CD4-positive, alpha-beta memory T cell (primary cell): ENCODE data around the gene TIMM10B. TPM values are rescaled to one million over a fixed set of nuclear protein-coding genes. Genes with fewer than 3 reads are reported as not detected.

ENCODE experiments used
- CTCF ChIA-PET: fragments of 350-600 bp; sonication (Branson Sonifier 250); formaldehyde crosslinking; loops from one replicate; lab custom pipeline; 2021; ENCODE audit warnings: inconsistent platforms; ENCODE audit not compliant: partially characterized antibody; lab: Charles Lee
- POLR2A ChIA-PET: fragments of 350-600 bp; sonication (Branson Sonifier 250); formaldehyde crosslinking; loops from one replicate; lab custom pipeline; 2021; ENCODE audit not compliant: partially characterized antibody; lab: Charles Lee
- DNase-seq, 5 donors: peaks; one replicate each; pipeline versions ENCODE4 v3.0.0 to v3.0.0-alpha.2; 2020 to 2022; ENCODE audit warnings: mixed read lengths in 1 of 5
- H3K27ac ChIP-seq: one replicate; pipeline ENCODE4 v1.7.0; 2013; ENCODE audit warnings: low read depth, low read length
- H3K27me3 ChIP-seq: 2 replicates; pipeline ENCODE4 v1.7.0; 2013; ENCODE audit warnings: mild to moderate bottlenecking, low read length, moderate library complexity; ENCODE audit not compliant: insufficient read depth
- H3K36me3 ChIP-seq: 2 replicates; pipeline ENCODE4 v1.7.0; 2013; ENCODE audit warnings: mild to moderate bottlenecking, low read length, moderate library complexity; ENCODE audit not compliant: insufficient read depth
- H3K4me1 ChIP-seq: 2 replicates; pipeline ENCODE4 v1.7.0; 2013; ENCODE audit warnings: mild to moderate bottlenecking, low read length, moderate library complexity; ENCODE audit not compliant: insufficient read depth
- H3K4me3 ChIP-seq, 2 donors: one replicate each; pipeline ENCODE4 v1.7.0; 2013; ENCODE audit warnings: low read length in 2 of 2, mild to moderate bottlenecking in 1 of 2
- H3K9me3 ChIP-seq, 2 donors: one replicate each; pipeline ENCODE4 v1.7.0; 2013; ENCODE audit warnings: low read length in 2 of 2, control low read depth in 1 of 2; ENCODE audit not compliant: control insufficient read depth in 1 of 2
- H3K27ac Mint-ChIP-seq, 7 donors: one replicate each; pipeline ENCODE4 v1.8.0; 2020 to 2021; ENCODE audit warnings: mixed read lengths in 7 of 7, mild to moderate bottlenecking in 6 of 7, inconsistent platforms in 3 of 7, moderate library complexity in 3 of 7
- H3K27me3 Mint-ChIP-seq, 2 donors: one replicate each; pipeline ENCODE4 v1.8.0; 2020 to 2021; ENCODE audit warnings: mixed read lengths in 2 of 2
- H3K36me3 Mint-ChIP-seq, 2 donors: one replicate each; pipeline ENCODE4 v1.8.0; 2020 to 2021; ENCODE audit warnings: mixed read lengths in 2 of 2, inconsistent platforms in 1 of 2, mild to moderate bottlenecking in 1 of 2
- H3K4me1 Mint-ChIP-seq, 4 donors: one replicate each; pipeline ENCODE4 v1.8.0; 2020 to 2021; ENCODE audit warnings: mixed read lengths in 4 of 4, mild to moderate bottlenecking in 1 of 4
- H3K4me3 Mint-ChIP-seq, 8 donors: one replicate each; pipeline ENCODE4 v1.8.0; 2020 to 2021; ENCODE audit warnings: mixed read lengths in 8 of 8, mild to moderate bottlenecking in 7 of 8, moderate library complexity in 6 of 8, inconsistent platforms in 3 of 8
- H3K9me3 Mint-ChIP-seq, 8 donors: one replicate each; pipeline ENCODE4 v1.8.0; 2020 to 2021; ENCODE audit warnings: mixed read lengths in 8 of 8, mild to moderate bottlenecking in 5 of 8, inconsistent platforms in 3 of 8, moderate library complexity in 1 of 8
- intact Hi-C: fragments of 100-400 bp; cut with micrococcal nuclease; formaldehyde crosslinking; loops from one replicate; pipeline ENCODE4 v1.15.1; 2023
- polyA plus RNA-seq, 2 donors: library from polyadenylated mRNA; unstranded; fragments of 300-500 nt; fragmentation: Illumina TruSeq; gene quantifications; one replicate each; pipeline ENCODE4 v1.2.3, GENCODE V29; 2021
- total RNA-seq, 2 experiments: library from RNA; stranded (reverse); gene quantifications; one replicate each; pipeline ENCODE4 v1.2.3, GENCODE V29; 2021

The TIMM10B gene
- total and polyA plus RNA-seq, 4 experiments from 2014 or later, result 29.9 to 60.3 (median 43.5) TPM

DNA sequence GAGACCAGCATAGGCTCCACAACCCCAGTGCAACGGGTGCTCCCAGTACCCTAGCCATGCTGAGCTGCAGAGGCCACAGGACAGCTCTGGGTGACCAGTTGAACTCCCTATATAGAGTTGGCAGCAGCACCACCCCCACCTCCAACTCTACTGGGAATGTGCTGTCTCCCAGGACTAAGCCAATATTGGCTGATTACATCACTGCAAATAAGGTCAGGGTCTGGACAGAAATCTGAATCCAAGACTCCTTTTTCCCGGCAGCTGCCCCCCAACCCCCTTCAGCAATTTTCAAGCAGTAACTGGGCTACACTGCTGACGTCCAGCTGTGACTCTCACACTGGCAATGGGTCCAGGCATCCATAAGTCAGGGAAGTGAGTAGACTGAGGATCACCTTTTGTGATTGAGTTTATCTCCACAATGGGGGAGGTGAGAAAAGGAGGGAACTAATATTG lies 40.4 kb upstream of the TIMM10B start, which contains the start of gene HPX:
TSS of gene HPX (minus strand) at position 82 of the 453 bp plus-strand sequence. CDS start at position 58, 24 bp downstream.
- CTCF ChIA-PET, result interaction anchor here (0.8 to 17.0 kb wide), 12 partner anchors 11 to 264 kb away, joined by 3 to 1014 read pairs (median 4); partner anchors contain the start of genes APBB1 and SMPD1
- no peaks in the 10 kb centered on the region for H3K9me3 Mint-ChIP-seq
- Histone ChIP-seq H3K27ac (no peak within 1 kb of the TSS), H3K4me3 (no peak within 1 kb of the TSS), H3K4me1 (peaks cover 34% of the 10 kb centered on the region), H3K27me3 (no peaks in the 10 kb centered on the region), H3K9me3 (no peaks in the 10 kb centered on the region), H3K36me3 (no peaks in the 10 kb centered on the region)
- no peak for DNase-seq
- no peaks in the 10 kb centered on the region for H3K36me3 Mint-ChIP-seq
- no peak within 1 kb of the TSS for H3K27ac Mint-ChIP-seq
- intact Hi-C loops, result loop anchor here (10.0 kb wide), 1 partner anchor 186 kb away; the partner anchor contains the start of gene CCKBR
- no peaks in the 10 kb centered on the region for H3K4me1 Mint-ChIP-seq
- H3K4me3 Mint-ChIP-seq, result no peak within 1 kb of the TSS
- H3K27me3 Mint-ChIP-seq, result no peaks in the 10 kb centered on the region
- POLR2A ChIA-PET, result interaction anchor here (1.5 kb wide), 1 partner anchor 62 kb away, joined by 5 read pairs; no protein-coding TSS in a partner anchor

- no peaks in the 10 kb centered on the region for H3K4me1 Mint-ChIP-seq
- Histone ChIP-seq H3K27ac (no peak overlapping the region), H3K4me3 (no peak overlapping the region), H3K9me3 (no peaks in the 10 kb centered on the region), H3K36me3 (no peaks in the 10 kb centered on the region), H3K27me3 (no peaks in the 10 kb centered on the region), H3K4me1 (peaks cover 28% of the 10 kb centered on the region)
- no peaks in the 10 kb centered on the region for H3K27me3 Mint-ChIP-seq
- no peaks in the 10 kb centered on the region for H3K36me3 Mint-ChIP-seq
- no peak overlapping the region for H3K27ac Mint-ChIP-seq
- intact Hi-C loops, result loop anchor here (10.0 kb wide), 1 partner anchor 188 kb away; the partner anchor contains the start of gene CCKBR
- ChIA-PET POLR2A (interaction anchor here (2.5 to 3.2 kb wide), 2 partner anchors 40 to 63 kb away, joined by 8 to 50 read pairs; no protein-coding TSS in a partner anchor), CTCF (interaction anchor here (0.6 to 17.0 kb wide), 15 partner anchors 8 to 79 kb away, joined by 3 to 1014 read pairs (median 17); partner anchors contain the start of genes APBB1, ARFIP2, SMPD1 and TIMM10B)
- no peak overlapping the region for H3K4me3 Mint-ChIP-seq
- no peaks in the 10 kb centered on the region for H3K9me3 Mint-ChIP-seq
- no peak for DNase-seq
Measured at GRCh38 chr11:6442441-6442840, 38.9 kb upstream of the TIMM10B start.

- Histone ChIP-seq H3K4me3 (no peak overlapping the region), H3K27me3 (no peaks in the 10 kb centered on the region), H3K9me3 (no peaks in the 10 kb centered on the region), H3K4me1 (peaks cover 18% of the 10 kb centered on the region), H3K36me3 (no peaks in the 10 kb centered on the region), H3K27ac (no peak overlapping the region)
- no peaks in the 10 kb centered on the region for H3K27me3 Mint-ChIP-seq
- H3K4me1 Mint-ChIP-seq, result no peaks in the 10 kb centered on the region
- ChIA-PET CTCF (interaction anchor here (0.9 to 17.0 kb wide), 41 partner anchors 9 to 315 kb away, joined by 3 to 1014 read pairs (median 5); partner anchors contain the start of genes APBB1, ARFIP2, DNHD1 and SMPD1), POLR2A (interaction anchor here (0.8 to 3.2 kb wide), 9 partner anchors 24 to 80 kb away, joined by 3 to 50 read pairs (median 4); partner anchors contain the start of genes APBB1 and SMPD1)
- no peaks in the 10 kb centered on the region for H3K9me3 Mint-ChIP-seq
- peak; percentile 53 to 58 (median 57) for DNase-seq
- intact Hi-C loops, result loop anchor here (1.0 to 10.0 kb wide), 4 partner anchors 41 to 189 kb away; partner anchors contain the start of gene CCKBR
- H3K27ac Mint-ChIP-seq, result no peak overlapping the region
- H3K36me3 Mint-ChIP-seq, result no peaks in the 10 kb centered on the region
- no peak overlapping the region for H3K4me3 Mint-ChIP-seq
Measured at GRCh38 chr11:6443269-6444003, 37.9 kb upstream of the TIMM10B start.

DNA sequence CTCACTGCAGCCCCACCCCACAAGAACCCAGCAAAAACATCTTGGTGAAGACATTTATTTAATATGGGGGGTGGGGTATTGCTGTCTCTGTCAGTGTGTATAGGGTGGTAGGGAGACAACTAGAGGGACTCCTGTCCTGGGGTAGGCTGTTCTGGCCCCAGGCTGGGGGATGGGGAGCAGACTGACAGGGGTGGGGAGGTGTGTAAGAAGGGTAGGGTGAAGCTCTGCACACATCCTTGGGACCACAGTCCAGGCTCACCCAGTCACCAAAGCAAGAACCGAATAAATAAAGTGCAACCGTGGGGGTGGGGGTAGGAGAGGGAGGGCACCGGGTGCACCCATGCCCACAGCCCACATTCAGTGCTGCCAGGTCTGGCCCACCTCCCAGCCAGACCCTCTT lies 32.7 kb upstream of the TIMM10B start:
- Mint-ChIP-seq H3K27ac (no peak overlapping the region), H3K9me3 (no peaks in the 10 kb centered on the region)

GRCh38 chr11:6452219-6452618 lies 29.1 kb upstream of the TIMM10B start:
- H3K27me3 ChIP-seq, result no peaks in the 10 kb centered on the region
- peaks cover 24 to 28% of the 10 kb centered on the region in 2 donors for H3K36me3 Mint-ChIP-seq
- H3K27ac Mint-ChIP-seq, result no peak overlapping the region
- H3K27me3 Mint-ChIP-seq, result no peaks in the 10 kb centered on the region
- no peaks in the 10 kb centered on the region for H3K9me3 Mint-ChIP-seq
- peaks cover 14% of the 10 kb centered on the region for H3K36me3 ChIP-seq
- intact Hi-C loops, result no loop called here
- ChIA-PET POLR2A (no interaction called here), CTCF (interaction anchor here (1.0 to 6.2 kb wide), 6 partner anchors 7 to 90 kb away, joined by 3 to 49 read pairs (median 6); partner anchors contain the start of gene HPX)
- no peak overlapping the region for H3K27ac ChIP-seq
- no peaks in the 10 kb centered on the region for H3K9me3 ChIP-seq
- H3K4me3 ChIP-seq, result no peak overlapping the region
- no peak for DNase-seq
- H3K4me1 Mint-ChIP-seq, result no peaks in the 10 kb centered on the region
- H3K4me1 ChIP-seq, result no peaks in the 10 kb centered on the region
- H3K4me3 Mint-ChIP-seq, result no peak overlapping the region

More for the DNA sequence above, 32.7 kb upstream of the TIMM10B start:
- Histone ChIP-seq H3K27ac (no peak overlapping the region), H3K4me1 (no peaks in the 10 kb centered on the region), H3K27me3 (no peaks in the 10 kb centered on the region), H3K36me3 (peaks cover 6% of the 10 kb centered on the region), H3K4me3 (no peak overlapping the region), H3K9me3 (no peaks in the 10 kb centered on the region)
- Mint-ChIP-seq H3K4me3 (no peak overlapping the region), H3K36me3 (peaks cover 6 to 9% of the 10 kb centered on the region in 2 donors), H3K4me1 (no peaks in the 10 kb centered on the region), H3K27me3 (no peaks in the 10 kb centered on the region)
- no peak for DNase-seq
- POLR2A ChIA-PET, result no interaction called here
- CTCF ChIA-PET, result interaction anchor here (3.2 to 17.0 kb wide), 2 partner anchors 10 to 67 kb away, joined by 14 to 1014 read pairs; partner anchors contain the start of gene SMPD1
- intact Hi-C loops, result loop anchor here (10.0 kb wide), 1 partner anchor 194 kb away; the partner anchor contains the start of gene CCKBR

DNA sequence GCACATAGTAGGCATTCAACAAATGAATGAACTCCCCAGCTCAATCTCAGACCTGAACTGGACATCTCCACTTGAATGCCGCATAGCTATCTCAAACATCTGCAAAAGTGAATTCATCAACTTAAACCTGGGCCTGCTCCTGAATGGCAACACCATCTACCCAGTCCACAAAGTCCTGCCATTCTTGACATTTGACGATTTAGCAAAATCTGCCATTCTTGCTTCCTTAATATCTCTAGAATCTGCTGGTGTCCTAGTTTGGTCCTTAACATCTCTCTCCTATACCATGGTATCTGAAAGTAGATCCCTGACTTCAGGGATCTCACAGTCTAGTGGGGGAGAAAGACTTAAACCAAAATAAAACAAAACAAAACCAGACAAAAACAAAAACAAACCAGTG lies 28.1 kb upstream of the TIMM10B start:
- DNase-seq, result no peak
- Histone ChIP-seq H3K9me3 (no peaks in the 10 kb centered on the region), H3K36me3 (peaks cover 17% of the 10 kb centered on the region), H3K27me3 (no peaks in the 10 kb centered on the region), H3K27ac (no peak overlapping the region), H3K4me1 (no peaks in the 10 kb centered on the region), H3K4me3 (no peak overlapping the region)
- H3K27me3 Mint-ChIP-seq, result no peaks in the 10 kb centered on the region
- ChIA-PET CTCF (interaction anchor here (1.0 to 6.2 kb wide), 7 partner anchors 8 to 76 kb away, joined by 3 to 49 read pairs (median 4); partner anchors contain the start of gene HPX), POLR2A (no interaction called here)
- no peak overlapping the region for H3K4me3 Mint-ChIP-seq
- H3K36me3 Mint-ChIP-seq, result peaks cover 25 to 28% of the 10 kb centered on the region in 2 donors
- no peaks in the 10 kb centered on the region for H3K4me1 Mint-ChIP-seq
- H3K27ac Mint-ChIP-seq, result no peak overlapping the region
- intact Hi-C loops, result no loop called here
- H3K9me3 Mint-ChIP-seq, result no peaks in the 10 kb centered on the region

DNA sequence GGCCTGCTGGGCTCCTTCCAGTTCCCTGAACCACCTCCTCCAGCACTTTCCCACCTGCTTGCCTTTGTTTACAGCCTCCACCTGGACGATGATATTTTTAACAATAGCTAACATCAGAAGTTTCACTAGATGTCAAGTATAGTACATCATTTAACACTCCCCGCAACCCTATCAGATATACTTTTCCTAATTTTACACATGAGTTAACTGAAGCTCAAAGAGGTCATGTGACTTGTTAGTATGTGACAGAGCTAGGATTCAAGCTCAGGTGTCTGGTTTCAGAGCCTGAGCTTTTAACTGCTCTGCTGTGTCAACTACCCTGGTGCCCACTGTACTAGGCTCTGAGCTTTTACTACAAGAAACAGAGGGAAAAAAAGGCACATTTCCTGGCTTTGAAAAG lies 26.2 kb upstream of the TIMM10B start:
- Histone ChIP-seq H3K4me1 (no peaks in the 10 kb centered on the region), H3K36me3 (peaks cover 12% of the 10 kb centered on the region), H3K4me3 (no peak overlapping the region), H3K9me3 (no peaks in the 10 kb centered on the region), H3K27me3 (no peaks in the 10 kb centered on the region), H3K27ac (no peak overlapping the region)
- Mint-ChIP-seq H3K4me3 (no peak overlapping the region), H3K4me1 (no peaks in the 10 kb centered on the region), H3K27ac (no peak overlapping the region), H3K27me3 (no peaks in the 10 kb centered on the region), H3K36me3 (peaks cover 32 to 34% of the 10 kb centered on the region in 2 donors), H3K9me3 (no peaks in the 10 kb centered on the region)
- no peak for DNase-seq
- POLR2A ChIA-PET, result no interaction called here
- CTCF ChIA-PET, result interaction anchor here (0.6 to 6.2 kb wide), 7 partner anchors 10 to 109 kb away, joined by 3 to 49 read pairs (median 5); no protein-coding TSS in a partner anchor
- intact Hi-C loops, result no loop called here
